ENCODE data around the gene NFATC4. TPM values are rescaled to one million over a fixed set of nuclear protein-coding genes. Genes with fewer than 3 reads are reported as not detected.

NFATC4 gene
- 0.23 TPM for total RNA-seq (2013)
- polyA plus RNA-seq (not detected), polyA minus RNA-seq (not detected in 2 replicates), total RNA-seq (0 to 4.4 (median 0.08) reads per million in 11 experiments)

- Histone ChIP-seq H2AFZ (ENCODE audit: insufficient read depth, low read depth, low read length, poor library complexity, severe bottlenecking) (peak within 1 kb of the TSS; percentile 74), H3K4me2 (replicated peaks; ENCODE audit: extremely low read depth, low read length, poor library complexity, severe bottlenecking) (peak within 1 kb of the TSS; percentile 70), H3K36me3 (replicated peaks in 1 of 2; ENCODE audit: control insufficient read depth in 1 of 2, insufficient read depth in 2 of 2, low read length in 2 of 2) (no peaks in the 10 kb centered on the region), H4K20me1 (ENCODE audit: insufficient read depth, low read length) (no peaks in the 10 kb centered on the region), H3K9me3 (replicated peaks in 1 of 2; ENCODE audit: control insufficient read depth in 1 of 2, insufficient read depth in 1 of 2, low read length in 2 of 2) (peaks cover 0 to 18% of the 10 kb centered on the region in 2 donors), H3K79me2 (ENCODE audit: insufficient read depth, low read length) (no peaks in the 10 kb centered on the region), H3K4me3 (replicated peaks in 1 of 3; ENCODE audit: low read depth in 2 of 3, low read length in 3 of 3) (peak within 1 kb of the TSS in 1 of 3 experiments; percentile 65), H3K4me1 (ENCODE audit: control insufficient read depth in 1 of 2, insufficient read depth in 2 of 2, low read length in 2 of 2) (peaks cover 29 to 32% of the 10 kb centered on the region in 2 donors), H3K27me3 (ENCODE audit: control insufficient read depth in 2 of 2, insufficient read depth in 2 of 2, low read length in 2 of 2) (peaks cover 41 to 58% of the 10 kb centered on the region in 2 donors), H3K27ac (ENCODE audit: low read depth in 1 of 2, low read length in 2 of 2) (no peak within 1 kb of the TSS), H3K9ac (ENCODE audit: insufficient read depth, low read length, poor library complexity, severe bottlenecking) (peak within 1 kb of the TSS; percentile 8)
- Mint-ChIP-seq H3K4me3 (peak within 1 kb of the TSS; percentile 71 to 90), H3K4me1 (peaks cover 26% of the 10 kb centered on the region), H3K36me3 (peaks cover 3 to 21% of the 10 kb centered on the region in 2 donors), H3K27me3 (ENCODE audit: low read depth in 3 of 3) (peaks cover 49 to 62% (median 56%) of the 10 kb centered on the region in 3 donors), H3K27ac (no peak within 1 kb of the TSS), H3K9me3 (peaks cover 0 to 22% (median 10%) of the 10 kb centered on the region in 7 donors)
- WGBS (ENCODE audit: insufficient coverage): 27% methylated on average over 9 of the region's 21 CpGs
- TF ChIP-seq, protein P1, sequence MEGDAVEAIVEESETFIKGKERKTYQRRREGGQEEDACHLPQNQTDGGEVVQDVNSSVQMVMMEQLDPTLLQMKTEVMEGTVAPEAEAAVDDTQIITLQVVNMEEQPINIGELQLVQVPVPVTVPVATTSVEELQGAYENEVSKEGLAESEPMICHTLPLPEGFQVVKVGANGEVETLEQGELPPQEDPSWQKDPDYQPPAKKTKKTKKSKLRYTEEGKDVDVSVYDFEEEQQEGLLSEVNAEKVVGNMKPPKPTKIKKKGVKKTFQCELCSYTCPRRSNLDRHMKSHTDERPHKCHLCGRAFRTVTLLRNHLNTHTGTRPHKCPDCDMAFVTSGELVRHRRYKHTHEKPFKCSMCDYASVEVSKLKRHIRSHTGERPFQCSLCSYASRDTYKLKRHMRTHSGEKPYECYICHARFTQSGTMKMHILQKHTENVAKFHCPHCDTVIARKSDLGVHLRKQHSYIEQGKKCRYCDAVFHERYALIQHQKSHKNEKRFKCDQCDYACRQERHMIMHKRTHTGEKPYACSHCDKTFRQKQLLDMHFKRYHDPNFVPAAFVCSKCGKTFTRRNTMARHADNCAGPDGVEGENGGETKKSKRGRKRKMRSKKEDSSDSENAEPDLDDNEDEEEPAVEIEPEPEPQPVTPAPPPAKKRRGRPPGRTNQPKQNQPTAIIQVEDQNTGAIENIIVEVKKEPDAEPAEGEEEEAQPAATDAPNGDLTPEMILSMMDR (IDR thresholded peaks at IDR 0.05): no peak
- DNase-seq: no peak
- intact Hi-C loops (cut with micrococcal nuclease): no loop called here
These were observed at the start of gene NFATC4 for GRCh38 chr14:24367514-24368211. NFATC4 (plus strand) TSS chr14:24368184; CDS start chr14:24368341, 157 bp downstream.

- H3K79me2 ChIP-seq (ENCODE audit: insufficient read depth, low read length): no peaks in the 10 kb centered on the region
- no peaks in the 10 kb centered on the region for H3K9me3 ChIP-seq (replicated peaks in 1 of 2; ENCODE audit: control insufficient read depth in 1 of 2, insufficient read depth in 1 of 2, low read length in 2 of 2)
- Mint-ChIP-seq H3K9me3 (peaks cover 0 to 2% (median 0%) of the 10 kb centered on the region in 7 donors), H3K36me3 (peaks cover 16 to 18% of the 10 kb centered on the region in 2 donors), H3K4me1 (peaks cover 52% of the 10 kb centered on the region), H3K4me3 (no peak overlapping the region), H3K27ac (peak overlapping the region in 1 of 7 donors; percentile 7), H3K27me3 (ENCODE audit: low read depth in 3 of 3) (peaks cover 3 to 13% (median 4%) of the 10 kb centered on the region in 3 donors)
- peaks cover 35 to 40% of the 10 kb centered on the region in 2 donors for H3K4me1 ChIP-seq (ENCODE audit: control insufficient read depth in 1 of 2, insufficient read depth in 2 of 2, low read length in 2 of 2)
- H3K27ac ChIP-seq (ENCODE audit: low read depth in 1 of 2, low read length in 2 of 2): no peak overlapping the region
- no peaks in the 10 kb centered on the region for H3K27me3 ChIP-seq (ENCODE audit: control insufficient read depth in 2 of 2, insufficient read depth in 2 of 2, low read length in 2 of 2)
- peaks cover 18% of the 10 kb centered on the region for H4K20me1 ChIP-seq (ENCODE audit: insufficient read depth, low read length)
- H3K4me2 ChIP-seq (replicated peaks; ENCODE audit: extremely low read depth, low read length, poor library complexity, severe bottlenecking): no peak overlapping the region
- TF ChIP-seq, protein P1 (IDR thresholded peaks at IDR 0.05): no peak
- no peaks in the 10 kb centered on the region for H3K36me3 ChIP-seq (replicated peaks in 1 of 2; ENCODE audit: control insufficient read depth in 1 of 2, insufficient read depth in 2 of 2, low read length in 2 of 2)
- H2AFZ ChIP-seq (ENCODE audit: insufficient read depth, low read depth, low read length, poor library complexity, severe bottlenecking): no peak overlapping the region
- WGBS (ENCODE audit: insufficient coverage): 97% methylated on average over 7 of the region's 14 CpGs
- intact Hi-C loops (cut with micrococcal nuclease): no loop called here
- H3K4me3 ChIP-seq (replicated peaks in 1 of 3; ENCODE audit: low read depth in 2 of 3, low read length in 3 of 3): no peak overlapping the region
- DNase-seq: no peak
- H3K9ac ChIP-seq (ENCODE audit: insufficient read depth, low read length, poor library complexity, severe bottlenecking): no peak overlapping the region
These were observed 46.6 kb upstream of the NFATC4 start for GRCh38 chr14:24321212-24321975.

Data from CD14-positive monocyte (primary cell).